HCT116 (cell line): ENCODE measurements around the gene CEACAM19. TPM values are rescaled to one million over a fixed set of nuclear protein-coding genes. Genes with fewer than 3 reads are reported as not detected.

ENCODE experiments used
- ATAC-seq: fragments of 200-7000 bp; cut with Tn5 transposase; 2 replicates; pipeline ENCODE4 v1.9.1; 2020; ENCODE audit warnings: mild to moderate bottlenecking, moderate library complexity
- BruUV-seq: library from RNA; stranded (reverse); fragments of 400-500 nt; replicated peaks from 2 replicates; lab custom pipeline; 2021; lab: Mats Ljungman, UMichigan
- CTCF ChIA-PET: fragments of 300-600 bp; sonication (Branson Sonifier 250); formaldehyde crosslinking; loops from one replicate; lab custom pipeline; 2021; ENCODE audit warnings: antibody characterized with exemption; lab: Charles Lee
- POLR2A ChIA-PET: fragments of 300-600, 350-600 bp; sonication (Branson Sonifier 250); formaldehyde crosslinking; loops from one replicate; lab custom pipeline; 2021; ENCODE audit warnings: antibody characterized with exemption; lab: Charles Lee
- RAD21 ChIA-PET, 2 experiments: fragments of 300-600 bp; sonication (Branson Sonifier 250); formaldehyde crosslinking; loops; one replicate each; lab custom pipeline; 2023; ENCODE audit warnings: low total read pairs in 2 of 2; ENCODE audit not compliant: uncharacterized antibody in 2 of 2, unreplicated experiment in 2 of 2, low non-redundant PET in 1 of 2; lab: Charles Lee
- DNase-seq: peaks from one replicate; pipeline ENCODE4 v3.0.0-alpha.2; 2010; ENCODE audit warnings: low read depth, low spot score
- H2AFZ ChIP-seq: fragments of 200-600 bp; shearing (Covaris generic), sonication (generic); 2 replicates; pipeline ENCODE4 v1.6.1; 2017; ENCODE audit warnings: low read depth, mixed run types, mixed read lengths, antibody characterized with exemption, low read length; ENCODE audit not compliant: poor library complexity, severe bottlenecking
- H3K27ac ChIP-seq: 2 replicates; pipeline ENCODE4 v1.5.1; 2012; ENCODE audit warnings: low read depth, low read length
- H3K27me3 ChIP-seq: fragments of 200-600 bp; sonication (generic); 2 replicates; pipeline ENCODE4 v1.6.1; 2016; ENCODE audit warnings: mixed run types, low read length, mixed read lengths; ENCODE audit not compliant: insufficient read depth
- H3K36me3 ChIP-seq, 2 experiments: fragments of 200-500 bp in 1 of 2; fragments of 200-600 bp in 1 of 2; sonication (Bioruptor generic) in 1 of 2; sonication (generic) in 1 of 2; 2 replicates each; pipeline versions ENCODE4 v1.5.1 to v1.6.1; 2014 to 2016; ENCODE audit warnings: low read length in 2 of 2, inconsistent platforms in 1 of 2, mixed read lengths in 1 of 2, mixed run types in 1 of 2; ENCODE audit not compliant: insufficient read depth in 2 of 2, control insufficient read depth in 1 of 2
- H3K4me1 ChIP-seq, 2 experiments: fragments of 200-600 bp in 1 of 2; sonication (generic) in 1 of 2; 2 replicates each; pipeline versions ENCODE4 v1.5.1 to v1.6.1; 2012 to 2017; ENCODE audit warnings: low read length in 2 of 2, inconsistent platforms in 1 of 2, mild to moderate bottlenecking in 1 of 2, mixed read lengths in 1 of 2, mixed run types in 1 of 2, moderate library complexity in 1 of 2; ENCODE audit not compliant: insufficient read depth in 2 of 2, control insufficient read depth in 1 of 2
- H3K4me2 ChIP-seq: fragments of 200-600 bp; sonication (generic); 2 replicates; pipeline ENCODE4 v1.6.1; 2017; ENCODE audit warnings: mixed run types, low read length, mixed read lengths
- H3K4me3 ChIP-seq, 2 experiments: fragments of 200-600 bp in 1 of 2; sonication (generic) in 1 of 2; replicated peaks in 1 of 2; 2 replicates each; pipeline ENCODE4 v1.5.1; 2011 to 2016; ENCODE audit warnings: low read length in 2 of 2, control low read depth in 1 of 2, low read depth in 1 of 2, mild to moderate bottlenecking in 1 of 2, mixed read lengths in 1 of 2, mixed run types in 1 of 2
- H3K79me2 ChIP-seq: fragments of 200-600 bp; sonication (generic); 2 replicates; pipeline ENCODE4 v1.6.1; 2017; ENCODE audit warnings: mild to moderate bottlenecking, mixed run types, low read length, moderate library complexity, mixed read lengths; ENCODE audit not compliant: insufficient read depth
- H3K9ac ChIP-seq: fragments of 200-600 bp; sonication (generic); 2 replicates; pipeline ENCODE4 v1.6.1; 2016; ENCODE audit warnings: low read length, mixed read lengths
- H3K9me2 ChIP-seq: fragments of 200-600 bp; sonication (generic), shearing (Covaris generic); 2 replicates; pipeline ENCODE4 v1.6.1; 2017; ENCODE audit warnings: mixed run types, mild to moderate bottlenecking, moderate library complexity; ENCODE audit not compliant: insufficient read depth
- H3K9me3 ChIP-seq, 2 experiments: fragments of 200-500 bp in 1 of 2; fragments of 200-600 bp in 1 of 2; sonication (Bioruptor generic) in 1 of 2; sonication (generic) in 1 of 2; 2 replicates each; pipeline ENCODE4 v1.6.1; 2014 to 2017; ENCODE audit warnings: low read length in 2 of 2, mixed read lengths in 2 of 2, inconsistent platforms in 1 of 2, low read depth in 1 of 2, mild to moderate bottlenecking in 1 of 2, mixed run types in 1 of 2, moderate library complexity in 1 of 2; ENCODE audit not compliant: control insufficient read depth in 1 of 2, insufficient read depth in 1 of 2
- H4K20me1 ChIP-seq: fragments of 200-600 bp; sonication (generic), shearing (Covaris generic); 2 replicates; pipeline ENCODE4 v1.6.1; 2017; ENCODE audit warnings: mixed run types, mild to moderate bottlenecking, moderate library complexity; ENCODE audit not compliant: insufficient read depth
- CTCF ChIP-seq, 3 experiments: fragments of 200-600 bp in 1 of 3; sonication (generic) in 1 of 3; IDR thresholded peaks in 2 of 3; conservative IDR thresholded peaks in 1 of 3; 2 replicates each; pipeline ENCODE4 v1.5.1; 2012 to 2017; ENCODE audit warnings: low read depth in 2 of 3, low read length in 2 of 3, antibody characterized with exemption in 1 of 3, borderline replicate concordance in 1 of 3, control low read depth in 1 of 3, mild to moderate bottlenecking in 1 of 3, mixed read lengths in 1 of 3, mixed run types in 1 of 3, moderate library complexity in 1 of 3; ENCODE audit not compliant: insufficient read depth in 1 of 3
- SP1 ChIP-seq: IDR thresholded peaks from 2 replicates; pipeline ENCODE4 v1.6.1; 2012; ENCODE audit warnings: low read depth
- YY1 ChIP-seq: IDR thresholded peaks from 2 replicates; pipeline ENCODE4 v1.6.1; 2011; ENCODE audit warnings: low read length, low read depth, moderate library complexity, mild to moderate bottlenecking; ENCODE audit not compliant: insufficient replicate concordance; ENCODE audit errors: extremely low read depth
- ZBTB33 ChIP-seq: IDR thresholded peaks from 2 replicates; pipeline ENCODE4 v1.6.1; 2011; ENCODE audit warnings: mild to moderate bottlenecking, low read length, moderate library complexity; ENCODE audit not compliant: insufficient replicate concordance; ENCODE audit errors: extremely low read depth
- ZNF274 ChIP-seq: fragments of 200-500 bp; sonication (Bioruptor generic); IDR thresholded peaks from 2 replicates; pipeline ENCODE4 v1.6.1; 2014; ENCODE audit warnings: mild to moderate bottlenecking, low read depth, low read length, inconsistent platforms
- intact Hi-C: fragments of 100-400 bp; cut with micrococcal nuclease; formaldehyde crosslinking; loops from 2 replicates; pipeline ENCODE4 v1.10.0; 2022
- total RNA-seq: library from RNA; stranded (reverse); gene quantifications from one replicate; pipeline ENCODE4 v1.2.1, GENCODE V29; 2021; ENCODE audit not compliant: unreplicated experiment
- TF ChIP-seq, protein P1 (sequence below): IDR thresholded peaks from 2 replicates; pipeline ENCODE4 v1.6.1; 2012

CEACAM19 gene
- total RNA-seq, 1 experiment from 2014 or later = 4.0 TPM

DNA sequence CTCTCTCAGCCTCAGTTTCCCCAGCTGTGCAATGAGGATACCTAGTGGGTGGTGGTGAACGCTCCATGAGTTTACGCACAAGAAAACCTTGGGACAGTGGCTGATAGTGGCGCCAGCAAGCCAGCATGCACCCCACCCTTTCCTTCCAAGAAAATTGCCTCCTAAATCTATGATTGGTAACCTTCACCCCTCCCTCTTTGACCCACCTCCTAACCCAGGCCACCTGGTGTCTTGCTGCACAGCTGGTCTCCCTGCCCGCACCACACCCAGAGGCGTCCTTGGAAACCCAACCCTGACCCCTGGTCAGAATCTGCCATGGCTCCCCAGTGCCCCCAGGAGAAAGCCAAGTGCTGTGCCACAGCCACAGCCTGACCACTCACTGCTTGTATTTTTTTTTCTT is 54.4 kb downstream of the CEACAM19 start:
- Histone ChIP-seq H2AFZ (peak overlapping the region; percentile 77), H3K36me3 (no peaks in the 10 kb centered on the region), H3K27ac (peak overlapping the region; percentile 42; the same call in 1 of the 2 replicates), H4K20me1 (no peaks in the 10 kb centered on the region), H3K9me3 (no peaks in the 10 kb centered on the region), H3K27me3 (no peaks in the 10 kb centered on the region), H3K4me1 (peaks cover 26 to 45% of the 10 kb centered on the region in 2 experiments), H3K4me3 (peak overlapping the region in 1 of 2 experiments; percentile 38; a peak in 1 of 4 replicates), H3K4me2 (peak overlapping the region; percentile 79), H3K79me2 (no peaks in the 10 kb centered on the region), H3K9me2 (no peaks in the 10 kb centered on the region), H3K9ac (peak overlapping the region; percentile 41; the same call in 1 of the 2 replicates)
- no TSS peak for BruUV-seq
- intact Hi-C loops = no loop called here
- ChIA-PET POLR2A (interaction anchor here (0.6 to 3.5 kb wide), 2 partner anchors 40 to 46 kb away, joined by 4 to 17 read pairs; no protein-coding TSS in a partner anchor), RAD21 (interaction anchor here (0.6 to 4.6 kb wide), 6 partner anchors 16 to 59 kb away, joined by 3 to 75 read pairs (median 6); no protein-coding TSS in a partner anchor), CTCF (interaction anchor here (1.3 to 6.1 kb wide), 2 partner anchors 28 to 47 kb away, joined by 4 to 219 read pairs; no protein-coding TSS in a partner anchor)
- DNase-seq (no peak), ATAC-seq (no peak)
- TF ChIP-seq YY1 = no peak
- no peak for TF ChIP-seq SP1
- no peak for TF ChIP-seq CTCF (IDR thresholded peaks at IDR 0.05 in 2 of 3, conservative IDR thresholded peaks at IDR 0.05 in 1 of 3; ENCODE audit: borderline replicate concordance in 1 of 3, insufficient read depth in 1 of 3, low read depth in 2 of 3, low read length in 2 of 3)
- no peak for TF ChIP-seq ZBTB33
- no peak for TF ChIP-seq ZNF274
- TF ChIP-seq, protein P1, sequence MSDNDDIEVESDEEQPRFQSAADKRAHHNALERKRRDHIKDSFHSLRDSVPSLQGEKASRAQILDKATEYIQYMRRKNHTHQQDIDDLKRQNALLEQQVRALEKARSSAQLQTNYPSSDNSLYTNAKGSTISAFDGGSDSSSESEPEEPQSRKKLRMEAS = no peak
